ENCODE results near the gene SH3TC1.

Gene SH3TC1

GRCh38 chr4:8224267-8224974 lies 25.3 kb downstream of the SH3TC1 start:
- Mint-ChIP-seq H3K36me3 (ENCODE audit: low read depth) (no peaks in the 10 kb centered on the region), H3K9me3 (no peaks in the 10 kb centered on the region), H3K27ac (peak overlapping the region; percentile 69), H3K27me3 (ENCODE audit: low read depth, poor library complexity) (peaks cover 9% of the 10 kb centered on the region), H3K4me1 (peaks cover 71% of the 10 kb centered on the region), H3K4me3 (no peak overlapping the region)
- no peak for DNase-seq
- TF ChIP-seq CTCF (IDR thresholded peaks at IDR 0.05), result no peak

GRCh38 chr4:8224975-8225625 lies 26.0 kb downstream of the SH3TC1 start:
- no peaks in the 10 kb centered on the region for H3K9me3 Mint-ChIP-seq
- no peak overlapping the region for H3K4me3 Mint-ChIP-seq
- peak overlapping the region; percentile 99 for H3K27ac Mint-ChIP-seq
- DNase-seq, result no peak
- peaks cover 67% of the 10 kb centered on the region for H3K4me1 Mint-ChIP-seq
- no peaks in the 10 kb centered on the region for H3K36me3 Mint-ChIP-seq (ENCODE audit: low read depth)
- peaks cover 7% of the 10 kb centered on the region for H3K27me3 Mint-ChIP-seq (ENCODE audit: low read depth, poor library complexity)
- no peak for TF ChIP-seq CTCF (IDR thresholded peaks at IDR 0.05)

- Mint-ChIP-seq H3K27ac (peak overlapping the region; percentile 99), H3K9me3 (no peaks in the 10 kb centered on the region), H3K4me1 (peaks cover 67% of the 10 kb centered on the region), H3K4me3 (peak overlapping the region; percentile 38), H3K36me3 (ENCODE audit: low read depth) (no peaks in the 10 kb centered on the region), H3K27me3 (ENCODE audit: low read depth, poor library complexity) (peaks cover 5% of the 10 kb centered on the region)
- TF ChIP-seq CTCF (IDR thresholded peaks at IDR 0.05), result no peak
- no peak for DNase-seq
These were observed 26.8 kb downstream of the SH3TC1 start for GRCh38 chr4:8225706-8226443.

- no peak for TF ChIP-seq CTCF (IDR thresholded peaks at IDR 0.05)
- H3K4me3 Mint-ChIP-seq, result no peak overlapping the region
- peaks cover 59% of the 10 kb centered on the region for H3K4me1 Mint-ChIP-seq
- H3K36me3 Mint-ChIP-seq (ENCODE audit: low read depth), result no peaks in the 10 kb centered on the region
- no peak overlapping the region for H3K27ac Mint-ChIP-seq
- H3K27me3 Mint-ChIP-seq (ENCODE audit: low read depth, poor library complexity), result peaks cover 5% of the 10 kb centered on the region
- DNase-seq, result no peak
- H3K9me3 Mint-ChIP-seq, result no peaks in the 10 kb centered on the region
These were observed 28.2 kb downstream of the SH3TC1 start for GRCh38 chr4:8227201-8227770.

GRCh38 chr4:8227771-8228318 lies 28.8 kb downstream of the SH3TC1 start:
- TF ChIP-seq CTCF (IDR thresholded peaks at IDR 0.05), result no peak
- H3K4me3 Mint-ChIP-seq, result no peak overlapping the region
- H3K4me1 Mint-ChIP-seq, result peaks cover 53% of the 10 kb centered on the region
- no peak overlapping the region for H3K27ac Mint-ChIP-seq
- no peaks in the 10 kb centered on the region for H3K36me3 Mint-ChIP-seq (ENCODE audit: low read depth)
- no peak for DNase-seq
- no peaks in the 10 kb centered on the region for H3K9me3 Mint-ChIP-seq
- peaks cover 5% of the 10 kb centered on the region for H3K27me3 Mint-ChIP-seq (ENCODE audit: low read depth, poor library complexity)

Measured in nephron progenitor cell (in vitro differentiated cells).